ENCODE results near the gene NFE2L3. TPM values are rescaled to one million over a fixed set of nuclear protein-coding genes. Genes with fewer than 3 reads are reported as not detected.
"Not testable (repeated sequence)": the region's sequence is repeated elsewhere in the genome, so short reads cannot be mapped to it uniquely, and the experiment has no call there.

Gene NFE2L3
- polyA plus RNA-seq, 1 experiment = 63.5 TPM

DNA sequence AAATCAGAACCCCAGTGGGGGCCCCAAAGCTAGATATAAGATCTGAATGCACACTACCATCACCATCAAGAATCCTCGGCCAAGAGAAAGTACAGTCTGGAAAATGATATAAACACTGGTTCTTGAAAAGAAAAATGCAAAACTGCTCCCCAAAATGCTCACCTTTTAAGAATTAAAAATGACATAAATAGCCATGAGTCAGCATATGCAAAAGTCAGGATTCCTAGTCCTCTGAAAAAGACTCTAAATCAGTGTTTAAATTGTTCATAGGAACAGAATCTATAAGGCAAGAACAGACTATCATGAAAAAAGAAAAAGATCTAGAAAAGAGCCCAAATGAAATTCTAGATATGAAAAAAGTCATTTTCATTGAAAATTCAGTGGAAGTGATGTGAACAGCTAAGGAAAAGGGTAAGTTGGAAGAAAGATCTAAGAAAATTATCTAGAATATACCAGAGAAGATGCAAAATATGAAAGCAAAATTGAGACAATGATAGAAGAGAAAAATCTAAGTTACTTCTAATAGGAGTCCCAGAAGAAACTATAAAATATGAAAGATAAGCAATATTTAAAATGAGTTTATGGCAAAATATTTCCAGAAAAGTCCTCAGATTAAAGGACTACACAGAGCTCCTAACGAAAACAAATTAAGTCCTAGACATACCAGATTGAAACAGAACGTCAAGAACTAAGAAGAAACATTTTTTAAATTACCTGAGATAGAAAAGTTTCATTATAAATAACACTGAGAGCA, 29.7 kb downstream of the NFE2L3 start:
- TF ChIP-seq CTCF (IDR thresholded peaks at IDR 0.05; ENCODE audit: low read depth, low read length) = no peak
- H3K27me3 ChIP-seq (ENCODE audit: control insufficient read depth, insufficient read depth, low read length) = no peaks in the 10 kb centered on the region
- H3K27ac ChIP-seq (ENCODE audit: low read depth, low read length) = no peak overlapping the region
- ChIA-PET CTCF (interaction anchor here (1.6 to 3.8 kb wide), 2 partner anchors 15 to 91 kb away, joined by 5 to 13 read pairs; no protein-coding TSS in a partner anchor), POLR2A (interaction anchor here (3.3 kb wide), 1 partner anchor 26 kb away, joined by 10 read pairs; no protein-coding TSS in a partner anchor)
- DNase-seq (ENCODE audit: low read depth, low spot score) = no peak
- no peak overlapping the region for H3K4me3 ChIP-seq (ENCODE audit: low read depth, low read length)
- H3K9me3 ChIP-seq (ENCODE audit: control insufficient read depth, insufficient read depth, low read length) = no peaks in the 10 kb centered on the region

- CTCF ChIA-PET = interaction anchor here (3.8 kb wide), 1 partner anchor 91 kb away, joined by 13 read pairs; no protein-coding TSS in a partner anchor
- Histone ChIP-seq H3K9me3 (ENCODE audit: control insufficient read depth, insufficient read depth, low read length) (no peaks in the 10 kb centered on the region), H3K27me3 (ENCODE audit: control insufficient read depth, insufficient read depth, low read length) (no peaks in the 10 kb centered on the region), H3K27ac (ENCODE audit: low read depth, low read length) (peak overlapping the region; percentile 33), H3K4me3 (ENCODE audit: low read depth, low read length) (no peak overlapping the region)
- no peak for TF ChIP-seq CTCF (IDR thresholded peaks at IDR 0.05; ENCODE audit: low read depth, low read length)
- POLR2A ChIA-PET = interaction anchor here (1.0 to 3.3 kb wide), 4 partner anchors 18 to 30 kb away, joined by 3 to 10 read pairs (median 5); partner anchors contain the start of genes CBX3 and NFE2L3
- DNase-seq (ENCODE audit: low read depth, low spot score) = no peak
These were observed 30.3 kb downstream of the NFE2L3 start for GRCh38 chr7:26182283-26182682.

DNA sequence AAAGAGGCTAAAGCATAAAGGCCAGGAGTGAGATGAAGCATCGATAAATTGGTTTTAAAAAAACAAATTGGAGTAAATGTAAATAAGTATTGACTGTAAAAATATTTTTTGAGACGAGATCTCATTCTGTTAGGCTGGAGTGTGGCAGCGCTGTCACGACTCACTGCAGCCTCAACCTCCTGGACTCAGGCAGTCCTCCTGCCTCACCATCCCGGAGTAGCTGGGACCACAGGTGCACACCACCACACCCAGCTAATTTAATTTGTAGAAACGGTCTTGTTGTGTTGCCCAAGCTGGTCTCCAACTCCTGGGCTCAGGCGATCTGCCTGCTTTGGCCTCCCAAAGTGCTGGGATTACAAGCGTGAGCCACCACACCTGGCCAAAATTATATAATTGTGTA, 30.7 kb downstream of the NFE2L3 start:
- H3K4me3 ChIP-seq (ENCODE audit: low read depth, low read length) = no peak overlapping the region
- DNase-seq (ENCODE audit: low read depth, low spot score) = no peak
- H3K27ac ChIP-seq (ENCODE audit: low read depth, low read length) = no peak overlapping the region
- no peak for TF ChIP-seq CTCF (IDR thresholded peaks at IDR 0.05; ENCODE audit: low read depth, low read length)
- CTCF ChIA-PET = interaction anchor here (1.0 to 3.8 kb wide), 2 partner anchors 16 to 92 kb away, joined by 3 to 13 read pairs; no protein-coding TSS in a partner anchor
- H3K9me3 ChIP-seq (ENCODE audit: control insufficient read depth, insufficient read depth, low read length) = no peaks in the 10 kb centered on the region
- H3K27me3 ChIP-seq (ENCODE audit: control insufficient read depth, insufficient read depth, low read length) = no peaks in the 10 kb centered on the region
- POLR2A ChIA-PET = interaction anchor here (0.7 to 3.3 kb wide), 5 partner anchors 16 to 31 kb away, joined by 3 to 10 read pairs (median 5); partner anchors contain the start of genes CBX3 and NFE2L3

DNA sequence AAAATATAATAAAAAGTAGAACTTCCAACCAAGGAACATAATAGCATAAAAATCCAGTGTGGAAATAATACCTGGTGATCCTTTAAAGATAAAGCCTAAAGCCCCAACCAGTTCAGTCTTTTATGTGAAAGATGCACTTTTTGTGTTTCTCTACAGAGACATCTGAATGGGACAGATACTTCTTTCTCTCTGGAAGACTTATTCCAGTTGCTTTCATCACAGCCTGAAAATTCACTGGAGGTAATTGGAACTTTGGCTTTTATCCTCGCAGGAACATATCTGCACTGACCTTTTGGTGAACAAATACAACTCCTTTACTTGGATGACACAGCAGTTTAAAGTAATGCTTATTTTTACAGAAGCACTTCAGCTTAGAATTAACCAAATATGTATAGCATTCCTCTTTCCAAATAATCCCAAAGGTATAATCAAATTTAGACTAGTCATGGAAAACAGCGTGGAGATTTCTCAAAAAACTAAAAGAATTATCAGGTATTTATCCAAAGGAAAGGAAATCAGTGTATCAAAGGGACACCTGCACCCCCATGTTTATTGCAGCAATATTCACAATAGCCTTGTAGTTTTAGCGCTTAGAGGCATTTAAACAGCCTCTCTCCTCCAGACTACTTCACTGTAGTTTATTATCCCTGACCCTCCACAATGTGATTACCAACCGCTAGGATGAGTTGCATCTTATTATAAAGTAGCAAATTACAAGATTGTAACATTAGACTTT, 31.7 kb downstream of the NFE2L3 start:
- no peak for DNase-seq (ENCODE audit: low read depth, low spot score)
- POLR2A ChIA-PET = interaction anchor here (0.7 to 3.3 kb wide), 5 partner anchors 15 to 32 kb away, joined by 3 to 10 read pairs (median 5); partner anchors contain the start of genes CBX3 and NFE2L3
- H3K9me3 ChIP-seq (ENCODE audit: control insufficient read depth, insufficient read depth, low read length) = no peaks in the 10 kb centered on the region
- H3K4me3 ChIP-seq (ENCODE audit: low read depth, low read length) = no peak overlapping the region
- no peak for TF ChIP-seq CTCF (IDR thresholded peaks at IDR 0.05; ENCODE audit: low read depth, low read length)
- no peaks in the 10 kb centered on the region for H3K27me3 ChIP-seq (ENCODE audit: control insufficient read depth, insufficient read depth, low read length)
- H3K27ac ChIP-seq (ENCODE audit: low read depth, low read length) = no peak overlapping the region
- CTCF ChIA-PET = interaction anchor here (1.0 kb wide), 1 partner anchor 15 kb away, joined by 3 read pairs; no protein-coding TSS in a partner anchor

GRCh38 chr7:26184281-26185101, 32.5 kb downstream of the NFE2L3 start:
- H3K27ac ChIP-seq (ENCODE audit: low read depth, low read length); H3K27me3 ChIP-seq (ENCODE audit: control insufficient read depth, insufficient read depth, low read length); DNase-seq (ENCODE audit: low read depth, low spot score); H3K4me3 ChIP-seq (ENCODE audit: low read depth, low read length); H3K9me3 ChIP-seq (ENCODE audit: control insufficient read depth, insufficient read depth, low read length): not testable (repeated sequence)
- CTCF ChIA-PET = interaction anchor here (1.4 kb wide), 1 partner anchor 14 kb away, joined by 4 read pairs; no protein-coding TSS in a partner anchor
- POLR2A ChIA-PET = interaction anchor here (3.3 kb wide), 1 partner anchor 29 kb away, joined by 10 read pairs; no protein-coding TSS in a partner anchor
